Fibroblast of peridontal ligament (primary cell): Measurements from ENCODE around the gene CAMK1.

Experiments
- DNase-seq: peaks from one replicate; pipeline ENCODE4 v3.0.0-alpha.2; 2010; ENCODE audit errors: extremely low read depth

The CAMK1 gene

DNA sequence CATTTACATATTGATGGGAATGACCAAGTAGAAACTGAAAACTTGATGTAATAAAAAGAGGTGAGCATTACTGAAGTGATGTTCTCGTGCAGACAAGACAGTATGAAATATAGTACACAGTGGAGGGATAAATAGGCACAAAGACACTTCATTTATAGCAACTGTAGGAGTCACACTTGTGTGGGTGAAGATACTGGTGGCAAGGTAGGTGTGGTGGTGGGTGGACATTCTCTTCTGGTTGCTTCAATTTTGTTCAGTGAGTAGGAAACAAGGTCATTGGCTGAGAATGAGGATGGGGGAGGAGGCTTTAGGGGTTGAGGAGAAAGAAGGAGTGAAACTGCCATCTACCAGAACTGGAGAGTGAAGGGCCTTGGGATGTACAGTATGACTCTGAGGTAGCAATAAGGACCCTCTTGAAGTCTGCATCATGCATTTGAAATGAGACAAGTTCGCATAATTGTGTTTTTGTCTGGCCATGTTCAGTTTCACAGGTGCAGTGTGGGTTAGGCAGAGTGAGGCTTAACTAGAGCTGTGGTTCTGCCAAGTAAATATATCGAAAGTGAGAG lies 59.5 kb downstream of the CAMK1 start:
- DNase-seq = no peak
